ENCODE data around the gene HDLBP.
"Not testable (repeated sequence)": the region's sequence is repeated elsewhere in the genome, so short reads cannot be mapped to it uniquely, and the experiment has no call there.

HDLBP gene

GRCh38 chr2:241329669-241330615 is 14.5 kb upstream of the HDLBP start:
- no peak for DNase-seq

GRCh38 chr2:241325257-241325656 is 9.8 kb upstream of the HDLBP start:
- DNase-seq, result no peak

GRCh38 chr2:241324775-241325174 is 9.3 kb upstream of the HDLBP start:
- DNase-seq, result no peak

GRCh38 chr2:241323778-241324177 is 8.3 kb upstream of the HDLBP start:
- no peak for DNase-seq

- DNase-seq, result no peak
These were observed 6.4 kb upstream of the HDLBP start for GRCh38 chr2:241321886-241322285.

- DNase-seq, result no peak
These were observed 5.6 kb upstream of the HDLBP start for GRCh38 chr2:241321033-241321432.

- DNase-seq, result no peak
These were observed 4.9 kb upstream of the HDLBP start for GRCh38 chr2:241320394-241320793.

- DNase-seq, result not testable (repeated sequence)
These were observed 3.4 kb upstream of the HDLBP start for GRCh38 chr2:241318830-241319229.

GRCh38 chr2:241317391-241317790 is 1.9 kb upstream of the HDLBP start:
- no peak for DNase-seq

- DNase-seq, result no peak
These were observed 1.4 kb upstream of the HDLBP start for GRCh38 chr2:241316825-241317224.

GRCh38 chr2:241315879-241316631 is 583 bp upstream of the HDLBP start, which contains the start of gene SEPTIN2:
TSS of gene SEPTIN2 (plus strand) at chr2:241315925. CDS start at chr2:241324233, 8,308 bp downstream.
- no peak for DNase-seq

GRCh38 chr2:241314226-241315092 is 1.0 kb downstream of the HDLBP start:
- DNase-seq, result peak; percentile 9

- no peak for DNase-seq
These were observed 1.9 kb downstream of the HDLBP start for GRCh38 chr2:241313543-241314095.

- no peak for DNase-seq
These were observed 3.4 kb downstream of the HDLBP start for GRCh38 chr2:241312082-241312481.

GRCh38 chr2:241310917-241311566 is 4.4 kb downstream of the HDLBP start:
- no peak for DNase-seq

GRCh38 chr2:241309684-241310117 is 5.8 kb downstream of the HDLBP start:
- DNase-seq, result no peak

GRCh38 chr2:241308832-241309500 is 6.5 kb downstream of the HDLBP start:
- DNase-seq, result no peak

GRCh38 chr2:241308267-241308666 is 7.2 kb downstream of the HDLBP start:
- DNase-seq, result no peak

- no peak for DNase-seq
These were observed 8.4 kb downstream of the HDLBP start for GRCh38 chr2:241307055-241307454.

- DNase-seq, result no peak
These were observed 11.3 kb downstream of the HDLBP start for GRCh38 chr2:241304039-241304670.
